Stimulated activated naive B cell treated with anti-CD40 and anti-IgM and Interleukin-4, amounts not matched to agents 10 μg/mL and 1 μg/mL and 100 μg/mL, for 72 hours (primary cell): Measurements from ENCODE around the gene FCRL6.
A peak's percentile ranks its signal among the peaks of the same experiment; 100 is the strongest.

ENCODE experiments used
- ATAC-seq, 2 donors: fragments of 150-1000 bp; cut with Tn5 transposase; replicated peaks; 2 replicates each; pipeline ENCODE4 v1.10.0; 2021; ENCODE audit warnings: moderate library complexity in 1 of 2
- DNase-seq: peaks from one replicate; pipeline ENCODE4 v3.0.0; 2021
- H3K27ac Mint-ChIP-seq: one replicate; pipeline ENCODE4 v1.8.0; 2022; ENCODE audit warnings: mild to moderate bottlenecking, mixed read lengths
- H3K27me3 Mint-ChIP-seq, 2 donors: one replicate each; pipeline ENCODE4 v1.8.0; 2022; ENCODE audit warnings: mixed read lengths in 2 of 2
- H3K36me3 Mint-ChIP-seq, 2 donors: one replicate each; pipeline ENCODE4 v1.8.0; 2022; ENCODE audit warnings: mixed read lengths in 2 of 2, mild to moderate bottlenecking in 1 of 2
- H3K4me1 Mint-ChIP-seq, 2 donors: one replicate each; pipeline ENCODE4 v1.8.0; 2022; ENCODE audit warnings: mixed read lengths in 2 of 2, mild to moderate bottlenecking in 1 of 2
- H3K4me3 Mint-ChIP-seq, 2 donors: one replicate each; pipeline ENCODE4 v1.8.0; 2022; ENCODE audit warnings: mild to moderate bottlenecking in 2 of 2, mixed read lengths in 2 of 2, moderate library complexity in 1 of 2
- H3K9me3 Mint-ChIP-seq, 2 donors: one replicate each; pipeline ENCODE4 v1.8.0; 2022; ENCODE audit warnings: mixed read lengths in 2 of 2, mild to moderate bottlenecking in 1 of 2

FCRL6 gene

DNA sequence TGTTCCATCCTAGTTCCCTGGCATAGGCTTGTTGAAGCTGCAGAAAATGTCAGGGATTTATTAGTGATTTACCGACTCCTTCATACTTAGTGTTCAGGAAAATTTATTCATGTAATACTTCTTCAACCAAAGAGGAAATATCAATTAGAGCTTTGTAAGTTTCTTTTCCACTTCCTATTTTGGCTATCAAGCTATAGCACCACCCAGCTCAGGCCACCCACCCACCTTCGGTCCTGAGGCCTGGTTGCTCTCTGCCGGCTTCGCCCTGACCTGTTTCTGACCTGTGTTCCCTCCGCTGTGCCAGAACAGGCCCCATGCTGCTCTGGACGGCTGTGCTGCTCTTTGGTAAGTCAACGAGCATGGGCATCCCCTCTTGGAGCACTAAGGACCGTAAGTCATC, at the start of gene FCRL6:
TSS of gene FCRL6 (plus strand) at position 250 of the 400 bp plus-strand sequence. CDS start at position 315, 65 bp downstream.
- Mint-ChIP-seq H3K36me3 (no peaks in the 10 kb centered on the region), H3K27ac (peak within 1 kb of the TSS; percentile 53), H3K9me3 (no peaks in the 10 kb centered on the region), H3K4me1 (peaks cover 8 to 9% of the 10 kb centered on the region in 2 donors), H3K4me3 (no peak within 1 kb of the TSS), H3K27me3 (peaks cover 58 to 70% of the 10 kb centered on the region in 2 donors)
- DNase-seq (no peak), ATAC-seq (no peak)

GRCh38 chr1:159753386-159753785, 48.8 kb upstream of the FCRL6 start:
- Mint-ChIP-seq H3K4me3 (no peak overlapping the region), H3K27ac (no peak overlapping the region), H3K36me3 (no peaks in the 10 kb centered on the region), H3K27me3 (peaks cover 0 to 17% of the 10 kb centered on the region in 2 donors), H3K9me3 (no peaks in the 10 kb centered on the region), H3K4me1 (no peaks in the 10 kb centered on the region)
- ATAC-seq (no peak), DNase-seq (no peak)

- Mint-ChIP-seq H3K4me3 (no peak overlapping the region), H3K4me1 (no peaks in the 10 kb centered on the region), H3K27ac (no peak overlapping the region), H3K9me3 (no peaks in the 10 kb centered on the region), H3K36me3 (no peaks in the 10 kb centered on the region), H3K27me3 (peaks cover 0 to 17% of the 10 kb centered on the region in 2 donors)
- DNase-seq (no peak), ATAC-seq (no peak)
These were observed 46.6 kb upstream of the FCRL6 start for GRCh38 chr1:159755451-159756007.

DNA sequence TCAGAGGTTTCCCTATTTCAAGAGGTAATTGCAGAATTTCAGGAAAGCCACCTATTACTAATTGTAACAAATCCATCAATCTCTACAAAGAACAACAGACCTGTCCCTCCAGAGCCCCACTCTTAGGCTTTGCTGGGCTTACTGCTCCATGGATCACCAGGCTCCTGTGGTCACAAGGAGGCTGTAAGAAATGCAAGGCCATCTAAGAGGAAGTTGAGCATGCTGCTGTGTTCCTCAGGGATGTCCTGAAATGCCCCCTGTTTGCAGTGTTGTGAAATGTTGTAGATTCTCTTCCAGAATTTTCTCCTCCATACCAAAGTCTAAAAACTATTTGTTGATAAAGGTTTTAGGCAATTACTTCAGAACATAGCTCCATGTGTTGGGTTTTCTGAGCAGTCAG, 45.8 kb upstream of the FCRL6 start:
- Mint-ChIP-seq H3K4me3 (no peak overlapping the region), H3K36me3 (no peaks in the 10 kb centered on the region), H3K4me1 (no peaks in the 10 kb centered on the region), H3K27ac (no peak overlapping the region), H3K27me3 (peaks cover 6 to 12% of the 10 kb centered on the region in 2 donors), H3K9me3 (peaks cover 0 to 2% of the 10 kb centered on the region in 2 donors)
- no peak for ATAC-seq
- DNase-seq: no peak

- Mint-ChIP-seq H3K27me3 (peaks cover 17 to 26% of the 10 kb centered on the region in 2 donors), H3K36me3 (no peaks in the 10 kb centered on the region), H3K4me3 (no peak overlapping the region), H3K4me1 (no peaks in the 10 kb centered on the region), H3K27ac (no peak overlapping the region), H3K9me3 (peaks cover 0 to 2% of the 10 kb centered on the region in 2 donors)
- DNase-seq (no peak), ATAC-seq (no peak)
These were observed 38.5 kb upstream of the FCRL6 start for GRCh38 chr1:159763686-159764085.

- Mint-ChIP-seq H3K27me3 (peaks cover 23 to 35% of the 10 kb centered on the region in 2 donors), H3K9me3 (peaks cover 0 to 2% of the 10 kb centered on the region in 2 donors), H3K4me1 (no peaks in the 10 kb centered on the region), H3K27ac (no peak overlapping the region), H3K4me3 (no peak overlapping the region), H3K36me3 (no peaks in the 10 kb centered on the region)
- no peak for DNase-seq
- no peak for ATAC-seq
These were observed 36.4 kb upstream of the FCRL6 start for GRCh38 chr1:159765806-159766205.

DNA sequence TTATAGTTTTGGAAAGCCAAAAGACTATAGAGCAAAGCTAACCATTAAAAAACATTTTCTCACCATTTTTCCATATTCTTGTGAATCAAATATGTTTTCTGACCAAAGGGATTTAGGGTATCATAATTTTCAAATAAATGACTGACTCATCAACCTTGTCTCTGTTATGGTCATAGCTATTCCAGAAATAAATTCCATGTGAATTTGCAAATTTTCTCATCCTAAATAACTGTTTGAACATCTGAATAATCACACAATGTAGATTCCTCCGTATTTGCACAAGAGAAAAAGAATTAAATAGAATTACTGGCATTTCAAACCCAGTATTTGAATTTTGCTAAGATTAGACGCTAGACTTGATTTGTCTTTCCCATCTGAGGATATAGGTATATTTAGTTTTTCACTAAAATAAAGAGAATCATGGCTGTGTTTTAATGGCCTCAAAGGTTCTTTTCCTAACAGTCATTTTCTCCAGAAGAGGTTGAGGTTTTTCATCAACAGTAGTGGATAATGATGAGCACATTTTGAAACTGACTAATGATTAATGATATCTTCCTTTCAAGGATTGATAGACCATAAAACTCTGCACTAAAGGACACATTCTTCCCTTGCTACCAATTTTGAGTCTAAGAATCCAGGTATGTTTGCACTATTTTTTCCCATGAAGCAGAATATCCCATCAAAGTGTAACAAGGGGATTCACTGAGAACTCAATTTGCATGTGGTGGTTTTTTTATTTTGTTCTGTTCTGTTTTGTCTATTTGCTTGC, 30.8 kb upstream of the FCRL6 start:
- H3K9me3 Mint-ChIP-seq: no peaks in the 10 kb centered on the region
- no peaks in the 10 kb centered on the region for H3K36me3 Mint-ChIP-seq
- H3K4me3 Mint-ChIP-seq: no peak overlapping the region
- ATAC-seq (no peak), DNase-seq (no peak)
- peaks cover 32 to 49% of the 10 kb centered on the region in 2 donors for H3K27me3 Mint-ChIP-seq
- no peak overlapping the region for H3K27ac Mint-ChIP-seq
- H3K4me1 Mint-ChIP-seq: peaks cover 0 to 3% of the 10 kb centered on the region in 2 donors

GRCh38 chr1:159774465-159774864, 27.7 kb upstream of the FCRL6 start:
- no peaks in the 10 kb centered on the region for H3K36me3 Mint-ChIP-seq
- H3K9me3 Mint-ChIP-seq: no peaks in the 10 kb centered on the region
- peaks cover 3 to 6% of the 10 kb centered on the region in 2 donors for H3K4me1 Mint-ChIP-seq
- DNase-seq (no peak), ATAC-seq (no peak)
- H3K27me3 Mint-ChIP-seq: peaks cover 22 to 32% of the 10 kb centered on the region in 2 donors
- H3K27ac Mint-ChIP-seq: no peak overlapping the region
- no peak overlapping the region for H3K4me3 Mint-ChIP-seq

- no peaks in the 10 kb centered on the region for H3K36me3 Mint-ChIP-seq
- H3K4me1 Mint-ChIP-seq: peaks cover 3 to 12% of the 10 kb centered on the region in 2 donors
- no peak overlapping the region for H3K4me3 Mint-ChIP-seq
- H3K9me3 Mint-ChIP-seq: no peaks in the 10 kb centered on the region
- H3K27me3 Mint-ChIP-seq: peaks cover 20 to 30% of the 10 kb centered on the region in 2 donors
- DNase-seq (no peak), ATAC-seq (no peak)
- H3K27ac Mint-ChIP-seq: no peak overlapping the region
These were observed 26.4 kb upstream of the FCRL6 start for GRCh38 chr1:159775716-159776115.

- Mint-ChIP-seq H3K4me3 (no peak overlapping the region), H3K4me1 (peaks cover 4 to 21% of the 10 kb centered on the region in 2 donors), H3K9me3 (peaks cover 0 to 1% of the 10 kb centered on the region in 2 donors), H3K27ac (no peak overlapping the region), H3K36me3 (peaks cover 0 to 3% of the 10 kb centered on the region in 2 donors), H3K27me3 (peaks cover 11 to 15% of the 10 kb centered on the region in 2 donors)
- ATAC-seq: no peak
- no peak for DNase-seq
These were observed 23.9 kb upstream of the FCRL6 start for GRCh38 chr1:159778266-159778665.

DNA sequence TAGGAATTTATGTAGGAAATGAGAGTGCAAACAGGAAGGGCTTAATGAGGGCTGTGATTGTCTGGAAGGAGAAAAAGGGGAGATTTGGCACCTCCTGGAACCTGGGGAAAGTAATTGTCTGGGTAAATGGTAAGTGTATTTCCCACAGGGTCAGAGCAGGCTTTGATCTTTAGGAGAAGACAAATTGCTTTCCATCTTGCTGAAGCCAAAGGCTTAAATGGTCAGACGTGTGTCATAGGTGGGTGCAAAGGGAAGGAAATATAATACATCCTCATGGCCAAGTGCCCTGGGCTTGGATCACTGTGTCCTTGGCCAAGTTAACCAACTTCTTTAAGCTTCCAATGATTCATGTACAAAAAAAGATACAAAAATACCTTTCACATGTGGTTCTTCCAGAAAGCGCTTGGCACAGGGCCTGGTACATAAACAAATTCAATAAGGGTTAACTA, 22.7 kb upstream of the FCRL6 start:
- peaks cover 0 to 3% of the 10 kb centered on the region in 2 donors for H3K36me3 Mint-ChIP-seq
- H3K4me1 Mint-ChIP-seq: peaks cover 4 to 21% of the 10 kb centered on the region in 2 donors
- H3K27ac Mint-ChIP-seq: no peak overlapping the region
- peaks cover 4 to 6% of the 10 kb centered on the region in 2 donors for H3K27me3 Mint-ChIP-seq
- ATAC-seq (no peak), DNase-seq (no peak)
- H3K4me3 Mint-ChIP-seq: peak overlapping the region in 1 of 2 donors; percentile 18
- H3K9me3 Mint-ChIP-seq: peaks cover 0 to 1% of the 10 kb centered on the region in 2 donors

- peak within 1 kb of the TSS; percentile 20 for H3K27ac Mint-ChIP-seq
- peaks cover 0 to 1% of the 10 kb centered on the region in 2 donors for H3K9me3 Mint-ChIP-seq
- no peaks in the 10 kb centered on the region for H3K27me3 Mint-ChIP-seq
- ATAC-seq: peak; percentile 98 to 99
- DNase-seq: peak; percentile 95
- peak within 1 kb of the TSS; percentile 86 to 90 for H3K4me3 Mint-ChIP-seq
- H3K4me1 Mint-ChIP-seq: peaks cover 4 to 21% of the 10 kb centered on the region in 2 donors
- H3K36me3 Mint-ChIP-seq: peaks cover 0 to 3% of the 10 kb centered on the region in 2 donors
These were observed 21.3 kb upstream of the FCRL6 start, which contains the start of gene DUSP23 for GRCh38 chr1:159780583-159781582. Gene DUSP23 (plus strand): TSS chr1:159780962. CDS start chr1:159781101, 139 bp downstream.

- no peak overlapping the region for H3K27ac Mint-ChIP-seq
- H3K9me3 Mint-ChIP-seq: peaks cover 0 to 1% of the 10 kb centered on the region in 2 donors
- H3K4me3 Mint-ChIP-seq: no peak overlapping the region
- ATAC-seq (no peak), DNase-seq (no peak)
- peaks cover 4 to 21% of the 10 kb centered on the region in 2 donors for H3K4me1 Mint-ChIP-seq
- H3K36me3 Mint-ChIP-seq: peaks cover 0 to 3% of the 10 kb centered on the region in 2 donors
- H3K27me3 Mint-ChIP-seq: no peaks in the 10 kb centered on the region
These were observed 20.2 kb upstream of the FCRL6 start for GRCh38 chr1:159781992-159782391.

GRCh38 chr1:159783724-159784123, 18.4 kb upstream of the FCRL6 start:
- peaks cover 4 to 21% of the 10 kb centered on the region in 2 donors for H3K4me1 Mint-ChIP-seq
- no peak for ATAC-seq
- no peak for DNase-seq
- H3K4me3 Mint-ChIP-seq: no peak overlapping the region
- H3K36me3 Mint-ChIP-seq: peaks cover 0 to 3% of the 10 kb centered on the region in 2 donors
- peaks cover 0 to 1% of the 10 kb centered on the region in 2 donors for H3K9me3 Mint-ChIP-seq
- H3K27ac Mint-ChIP-seq: no peak overlapping the region
- peaks cover 0 to 6% of the 10 kb centered on the region in 2 donors for H3K27me3 Mint-ChIP-seq
